HepG2 (cell line): ENCODE results near the gene ARHGEF3. TPM values are rescaled to one million over a fixed set of nuclear protein-coding genes. Genes with fewer than 3 reads are reported as not detected.

Experiments used
- ATAC-seq: fragments of 200-7000 bp; cut with Tn5 transposase; 3 replicates; pipeline ENCODE4 v1.9.1; 2020; ENCODE audit warnings: mild to moderate bottlenecking, moderate library complexity
- BruUV-seq: library from RNA; stranded (reverse); fragments of 400-500 nt; replicated peaks from 2 replicates; lab custom pipeline; 2021; lab: Mats Ljungman, UMichigan
- CTCF ChIA-PET: fragments of 300-600 bp; formaldehyde crosslinking; extraction: SDS; loops from one replicate; lab custom pipeline; 2021; ENCODE audit warnings: low total read pairs, inconsistent platforms, low intra/inter-chr PET ratio; lab: Yijun Ruan, JAX
- POLR2A ChIA-PET: fragments of 350-600 bp; sonication (Branson Sonifier 250); formaldehyde crosslinking; loops from one replicate; lab custom pipeline; 2020; ENCODE audit warnings: antibody characterized with exemption, inconsistent platforms; lab: Yijun Ruan, JAX
- DNase-seq: peaks from one replicate; pipeline ENCODE4 v3.0.0-alpha.2; 2015; ENCODE audit warnings: low spot score
- FAIRE-seq: peaks from 3 replicates; lab custom pipeline; 2011; peaks lifted over from hg19 to GRCh38; lab: Jason Lieb, UNC
- H2AFZ ChIP-seq: one replicate; pipeline ENCODE4 v1.6.1; 2011; ENCODE audit warnings: low read length, inconsistent platforms
- H3K27ac ChIP-seq: fragments of 300-600 bp; 3 replicates; pipeline ENCODE4 v1.8.0; 2011; ENCODE audit warnings: mixed run types, mild to moderate bottlenecking, mixed read lengths, low read length, inconsistent platforms; ENCODE audit not compliant: insufficient read depth; ENCODE audit errors: extremely low read length
- H3K27me3 ChIP-seq, 2 experiments: fragments of 200-600 bp in 1 of 2; 2 replicates in 1 of 2; 3 replicates in 1 of 2; pipeline versions ENCODE4 v1.6.0 to v1.8.0; 2011; ENCODE audit warnings: low read length in 2 of 2, mild to moderate bottlenecking in 2 of 2, moderate library complexity in 2 of 2, inconsistent platforms in 1 of 2; ENCODE audit not compliant: insufficient read depth in 2 of 2, control insufficient read depth in 1 of 2
- H3K36me3 ChIP-seq, 2 experiments: fragments of 200-600 bp in 1 of 2; replicated peaks in 1 of 2; 2 replicates in 1 of 2; 3 replicates in 1 of 2; pipeline versions ENCODE4 v1.5.1 to v1.8.0; 2011; ENCODE audit warnings: low read length in 2 of 2, inconsistent platforms in 1 of 2; ENCODE audit not compliant: insufficient read depth in 2 of 2, control insufficient read depth in 1 of 2
- H3K4me1 ChIP-seq: 2 replicates; pipeline ENCODE4 v1.5.1; 2012; ENCODE audit warnings: low read length, inconsistent platforms; ENCODE audit not compliant: insufficient read depth
- H3K4me2 ChIP-seq: 2 replicates; pipeline ENCODE4 v1.6.0; 2011; ENCODE audit warnings: low read depth, low read length, inconsistent platforms
- H3K4me3 ChIP-seq, 3 experiments: fragments of 200-600 bp in 1 of 3; sonication (generic), shearing (Covaris generic) in 1 of 3; replicated peaks in 1 of 3; 2 replicates each; pipeline ENCODE4 v1.5.1; 2011 to 2016; ENCODE audit warnings: low read length in 3 of 3, inconsistent platforms in 2 of 3, low read depth in 2 of 3, mild to moderate bottlenecking in 2 of 3, control low read depth in 1 of 3, mixed read lengths in 1 of 3; ENCODE audit not compliant: insufficient read depth in 1 of 3
- H3K79me2 ChIP-seq: one replicate; pipeline ENCODE4 v1.6.1; 2011; ENCODE audit warnings: low read length, inconsistent platforms; ENCODE audit not compliant: insufficient read depth
- H3K9ac ChIP-seq: 2 replicates; pipeline ENCODE4 v1.6.0; 2011; ENCODE audit warnings: mild to moderate bottlenecking, low read depth, low read length, inconsistent platforms; ENCODE audit not compliant: insufficient read depth
- H3K9me3 ChIP-seq: 2 replicates; pipeline ENCODE4 v1.5.1; 2012; ENCODE audit warnings: mild to moderate bottlenecking, low read length
- H4K20me1 ChIP-seq: 2 replicates; pipeline ENCODE4 v1.6.0; 2011; ENCODE audit warnings: inconsistent platforms, mild to moderate bottlenecking, low read length, moderate library complexity; ENCODE audit not compliant: insufficient read depth
- MLXIP ChIP-seq: sonication (generic); formaldehyde crosslinking; IDR thresholded peaks from 2 replicates; pipeline ENCODE4 v1.9.0; 2021; ENCODE audit warnings: missing genetic modification reagents, borderline replicate concordance
- RAD21 ChIP-seq: fragments of 450-650 bp; formaldehyde crosslinking; IDR thresholded peaks from 2 replicates; pipeline ENCODE4 v1.5.0; 2020; ENCODE audit warnings: mild to moderate bottlenecking
- ZNF713 ChIP-seq: sonication (generic); formaldehyde crosslinking; IDR thresholded peaks from 2 replicates; pipeline ENCODE4 v1.4.0; 2020; ENCODE audit warnings: mild to moderate bottlenecking, missing genetic modification reagents
- ZNF761 ChIP-seq: sonication (generic); formaldehyde crosslinking; conservative IDR thresholded peaks from 2 replicates; pipeline ENCODE4 v1.4.0; 2020; ENCODE audit warnings: mild to moderate bottlenecking, missing genetic modification reagents
- WGBS: methylation state at CpG from one replicate; pipeline ENCODE4 v1.1.6; 2017; ENCODE audit warnings: low lambda C conversion rate; 5-methylcytosine and 5-hydroxymethylcytosine counted together
- in situ Hi-C: cut with HindIII; loops from 2 replicates; pipeline ENCODE4 v1.10.0; 2017; ENCODE audit warnings: low pct_unique_long_range_greater_than_20kb; ENCODE audit not compliant: extremely low pct_ligation_motif_present
- intact Hi-C: fragments of 100-400 bp; cut with micrococcal nuclease; formaldehyde crosslinking; loops from one replicate; pipeline ENCODE4 v1.10.0; 2022; ENCODE audit not compliant: unreplicated experiment
- polyA plus RNA-seq, 8 experiments: library from polyadenylated mRNA; depleted of rRNA in 3 of 8; stranded (reverse) in 7 of 8; unstranded in 1 of 8; fragments of >200 nt; fragmentation: Illumina TruSeq in 4 of 8; extraction: Trizol in 4 of 8; gene quantifications; 2 replicates each; pipeline versions ENCODE4 v1.2.1 to v1.2.3, GENCODE V29; 2011 to 2016; ENCODE audit warnings: low read depth in 4 of 8, missing spikeins in 1 of 8, mixed read lengths in 1 of 8; ENCODE audit not compliant: insufficient read depth in 1 of 8
- total RNA-seq, 5 experiments: library from RNA; depleted of rRNA; stranded (reverse); fragments of >200 nt; fragmentation: Illumina TruSeq; extraction: Trizol; gene quantifications; 2 replicates each; pipeline ENCODE4 v1.2.3, GENCODE V29; 2016; ENCODE audit warnings: low read depth in 1 of 5
- TF ChIP-seq, protein P1 (sequence below): IDR thresholded peaks from 2 replicates; pipeline ENCODE4 v1.6.1; 2016; ENCODE audit warnings: low read depth
- TF ChIP-seq, protein P2 (sequence below), 2 experiments: fragments of 450-650 bp in 1 of 2; sonication (generic) in 1 of 2; formaldehyde crosslinking; IDR thresholded peaks; 2 replicates each; pipeline versions ENCODE4 v1.5.0 to v1.8.0; 2020 to 2022; ENCODE audit warnings: mild to moderate bottlenecking in 1 of 2, missing genetic modification reagents in 1 of 2

Gene ARHGEF3
- total and polyA plus RNA-seq, 2 of the 13 experiments (the other 11 are each of a cell fraction or from before 2014, with no cell fraction given): 14.8 to 23.1 TPM

GRCh38 chr3:56802378-56802745, 613 bp upstream of the ARHGEF3 start:
- peaks cover 43% of the 10 kb centered on the region for H3K79me2 ChIP-seq
- ATAC-seq (no peak), DNase-seq (no peak), FAIRE-seq (no peak)
- no peak overlapping the region for H2AFZ ChIP-seq
- ChIA-PET CTCF (interaction anchor here (5.5 kb wide), 1 partner anchor 99 kb away, joined by 38 read pairs; no protein-coding TSS in a partner anchor), POLR2A (interaction anchor here (1.0 to 3.9 kb wide), 6 partner anchors 16 to 189 kb away, joined by 3 to 42 read pairs (median 18); no protein-coding TSS in a partner anchor)
- peaks cover 48% of the 10 kb centered on the region for H3K4me1 ChIP-seq
- no peaks in the 10 kb centered on the region; the same call in 1 of the 2 replicates for H4K20me1 ChIP-seq
- H3K27me3 ChIP-seq: no peaks in the 10 kb centered on the region; a peak in 1 of 5 replicates
- in situ Hi-C loops: no loop called here
- intact Hi-C loops: loop anchor here (1.0 to 5.0 kb wide), 2 partner anchors 55 to 187 kb away; no protein-coding TSS in a partner anchor
- H3K4me3 ChIP-seq: peak overlapping the region; percentile 71 to 96 (median 85); a peak in 4 of 6 replicates
- H3K36me3 ChIP-seq: no peaks in the 10 kb centered on the region
- H3K9me3 ChIP-seq: no peaks in the 10 kb centered on the region
- 48% methylated on average over 8 of the region's 8 CpGs for WGBS
- peak overlapping the region; percentile 61; the same call in 1 of the 2 replicates for H3K9ac ChIP-seq
- TF ChIP-seq ZNF761 (CRISPR knock-in tag) (no peak), MLXIP (no peak), ZNF713 (0 out of 2 replicates have a peak, but pooled peaks have one; percentile 6), RAD21 (CRISPR knock-in tag) (0 out of 2 replicates have a peak, but pooled peaks have one; percentile 1)
- TF ChIP-seq, protein P1, sequence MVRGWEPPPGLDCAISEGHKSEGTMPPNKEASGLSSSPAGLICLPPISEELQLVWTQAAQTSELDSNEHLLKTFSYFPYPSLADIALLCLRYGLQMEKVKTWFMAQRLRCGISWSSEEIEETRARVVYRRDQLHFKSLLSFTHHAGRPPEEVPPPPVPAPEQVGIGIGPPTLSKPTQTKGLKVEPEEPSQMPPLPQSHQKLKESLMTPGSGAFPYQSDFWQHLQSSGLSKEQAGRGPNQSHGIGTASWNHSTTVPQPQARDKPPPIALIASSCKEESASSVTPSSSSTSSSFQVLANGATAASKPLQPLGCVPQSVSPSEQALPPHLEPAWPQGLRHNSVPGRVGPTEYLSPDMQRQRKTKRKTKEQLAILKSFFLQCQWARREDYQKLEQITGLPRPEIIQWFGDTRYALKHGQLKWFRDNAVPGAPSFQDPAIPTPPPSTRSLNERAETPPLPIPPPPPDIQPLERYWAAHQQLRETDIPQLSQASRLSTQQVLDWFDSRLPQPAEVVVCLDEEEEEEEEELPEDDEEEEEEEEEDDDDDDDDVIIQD: 0 out of 2 replicates have a peak, but pooled peaks have one; percentile 3
- TF ChIP-seq, protein P2, sequence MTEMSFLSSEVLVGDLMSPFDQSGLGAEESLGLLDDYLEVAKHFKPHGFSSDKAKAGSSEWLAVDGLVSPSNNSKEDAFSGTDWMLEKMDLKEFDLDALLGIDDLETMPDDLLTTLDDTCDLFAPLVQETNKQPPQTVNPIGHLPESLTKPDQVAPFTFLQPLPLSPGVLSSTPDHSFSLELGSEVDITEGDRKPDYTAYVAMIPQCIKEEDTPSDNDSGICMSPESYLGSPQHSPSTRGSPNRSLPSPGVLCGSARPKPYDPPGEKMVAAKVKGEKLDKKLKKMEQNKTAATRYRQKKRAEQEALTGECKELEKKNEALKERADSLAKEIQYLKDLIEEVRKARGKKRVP (CRISPR knock-in tag; IDR thresholded peaks at IDR 0.05): 0 out of 4 replicates have a peak, but pooled peaks of 1 of the 2 experiments have one; percentile 0
- H3K4me2 ChIP-seq: peak overlapping the region; percentile 91
- no TSS peak for BruUV-seq
- peak overlapping the region; percentile 47 for H3K27ac ChIP-seq
